SU-DHL-6 (cell line): Measurements from ENCODE around the gene GLS.

Source experiments
- CTCF ChIP-seq: fragments of 200-600 bp; sonication (generic); IDR thresholded peaks from one replicate; pipeline ENCODE4 v1.5.1; 2017; ENCODE audit warnings: antibody characterized with exemption, mild to moderate bottlenecking, low read length, moderate library complexity; ENCODE audit not compliant: insufficient read depth, poor library complexity, severe bottlenecking
- EZH2phosphoT487 ChIP-seq: fragments of 200-600 bp; sonication (generic), shearing (Covaris generic); conservative IDR thresholded peaks from 2 replicates; pipeline ENCODE4 v1.6.1; 2018; ENCODE audit warnings: mild to moderate bottlenecking, antibody characterized with exemption, low read length, moderate library complexity, mixed read lengths

DNA sequence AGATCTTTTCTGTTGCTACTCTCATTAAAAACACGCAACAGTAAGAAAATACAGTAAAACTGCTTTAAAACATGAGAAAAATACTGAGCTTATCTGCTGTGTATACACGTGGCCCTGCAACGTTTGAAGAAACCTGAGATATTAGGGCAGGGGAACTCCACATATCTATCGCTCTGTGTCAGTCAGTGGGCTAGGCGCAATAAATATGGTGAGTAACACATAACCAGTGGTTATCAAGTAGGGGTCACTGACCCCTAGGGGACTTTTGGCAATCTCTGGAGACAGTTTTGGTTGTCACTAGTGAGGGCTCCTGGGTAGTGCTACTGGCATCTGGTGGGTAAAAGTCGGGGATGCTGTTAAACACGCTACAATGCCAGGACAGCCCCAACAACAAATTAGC lies 118.4 kb downstream of the GLS start:
- TF ChIP-seq CTCF (no peak), EZH2phosphoT487 (no peak)
